SK-N-SH treated with all-trans-retinoic acid at 6 μM for 48 hours (cell line): ENCODE measurements around the gene VIT.
"Not testable (repeated sequence)": the region's sequence is repeated elsewhere in the genome, so short reads cannot be mapped to it uniquely, and the experiment has no call there.

Experiments used
- ATAC-seq: fragments of 200-7000 bp; cut with Tn5 transposase; 3 replicates; pipeline ENCODE4 v1.9.1; 2020; ENCODE audit warnings: mild to moderate bottlenecking, moderate library complexity
- ARNTL ChIP-seq: fragments of 450-650 bp; formaldehyde crosslinking; IDR thresholded peaks from 2 replicates; pipeline ENCODE4 v1.5.0; 2020; ENCODE audit warnings: low read depth, mild to moderate bottlenecking, moderate library complexity, borderline replicate concordance
- BACH2 ChIP-seq: fragments of 250-450 bp; sonication (Bioruptor Pico); IDR thresholded peaks from 2 replicates; pipeline ENCODE4 v1.9.0; 2021; ENCODE audit warnings: mild to moderate bottlenecking, borderline replicate concordance
- CSDC2 ChIP-seq: fragments of 250-450 bp; sonication (Bioruptor Pico); IDR thresholded peaks from 2 replicates; pipeline ENCODE4 v1.5.0; 2020; ENCODE audit warnings: mild to moderate bottlenecking, moderate library complexity
- ESRRG ChIP-seq: fragments of 250-450 bp; sonication (Bioruptor Pico); IDR thresholded peaks from 2 replicates; pipeline ENCODE4 v1.6.1; 2021; ENCODE audit warnings: mild to moderate bottlenecking
- ISL1 ChIP-seq: fragments of 250-450 bp; sonication (Bioruptor Pico); IDR thresholded peaks from 2 replicates; pipeline ENCODE4 v2.1.2; 2022; ENCODE audit warnings: mild to moderate bottlenecking, moderate library complexity
- OSR1 ChIP-seq: fragments of 250-450 bp; sonication (Bioruptor Pico); IDR thresholded peaks from 2 replicates; pipeline ENCODE4 v1.8.0; 2022; ENCODE audit warnings: moderate library complexity, mild to moderate bottlenecking, inconsistent platforms
- POU6F1 ChIP-seq: fragments of 250-450 bp; sonication (Bioruptor Pico); IDR thresholded peaks from 2 replicates; pipeline ENCODE4 v1.8.0; 2021; ENCODE audit warnings: low read depth, mild to moderate bottlenecking, moderate library complexity, borderline replicate concordance
- PPARA ChIP-seq: fragments of 250-450 bp; sonication (Bioruptor Pico); IDR thresholded peaks from 2 replicates; pipeline ENCODE4 v1.5.0; 2020; ENCODE audit warnings: mild to moderate bottlenecking, borderline replicate concordance
- RARB ChIP-seq: fragments of 250-450 bp; sonication (Bioruptor Pico); IDR thresholded peaks from 2 replicates; pipeline ENCODE4 v1.8.0; 2021; ENCODE audit warnings: mild to moderate bottlenecking, moderate library complexity
- TCF4 ChIP-seq: fragments of 250-450 bp; sonication (Bioruptor Pico); IDR thresholded peaks from 2 replicates; pipeline ENCODE4 v1.8.0; 2021; ENCODE audit warnings: mild to moderate bottlenecking, moderate library complexity, borderline replicate concordance
- TOX ChIP-seq: fragments of 250-450 bp; sonication (Bioruptor Pico); IDR thresholded peaks from 2 replicates; pipeline ENCODE4 v1.8.0; 2021; ENCODE audit warnings: mild to moderate bottlenecking, moderate library complexity, borderline replicate concordance
- TSHZ2 ChIP-seq: fragments of 250-450 bp; sonication (Bioruptor Pico); IDR thresholded peaks from 2 replicates; pipeline ENCODE4 v1.5.0; 2020; ENCODE audit warnings: mild to moderate bottlenecking, moderate library complexity
- ZC3H10 ChIP-seq: fragments of 250-450 bp; sonication (Bioruptor Pico); IDR thresholded peaks from 2 replicates; pipeline ENCODE4 v1.5.1; 2021; ENCODE audit warnings: mild to moderate bottlenecking, moderate library complexity
- ZFP3 ChIP-seq: fragments of 250-450 bp; sonication (Bioruptor Pico); IDR thresholded peaks from 2 replicates; pipeline ENCODE4 v1.5.0; 2020; ENCODE audit warnings: mild to moderate bottlenecking, moderate library complexity
- ZNF70 ChIP-seq: fragments of 450-650 bp; formaldehyde crosslinking; IDR thresholded peaks from 2 replicates; pipeline ENCODE4 v1.5.0; 2020; ENCODE audit warnings: mild to moderate bottlenecking, moderate library complexity
- ZNF8 ChIP-seq: fragments of 450-650 bp; formaldehyde crosslinking; IDR thresholded peaks from 2 replicates; pipeline ENCODE4 v1.5.0; 2020; ENCODE audit warnings: mild to moderate bottlenecking, moderate library complexity
- TF ChIP-seq, protein P1 (sequence below): fragments of 250-450 bp; sonication (Bioruptor Pico); IDR thresholded peaks from 2 replicates; pipeline ENCODE4 v1.5.1; 2020; ENCODE audit warnings: low read depth, mild to moderate bottlenecking, moderate library complexity
- TF ChIP-seq, protein P2 (sequence below): fragments of 250-450 bp; sonication (Bioruptor Pico); IDR thresholded peaks from 2 replicates; pipeline ENCODE4 v1.8.0; 2020; ENCODE audit warnings: mild to moderate bottlenecking, moderate library complexity, borderline replicate concordance
- TF ChIP-seq, protein P3 (sequence below): fragments of 250-450 bp; sonication (Bioruptor Pico); IDR thresholded peaks from 2 replicates; pipeline ENCODE4 v1.5.1; 2021; ENCODE audit warnings: mild to moderate bottlenecking, moderate library complexity

The VIT gene

GRCh38 chr2:36824273-36824672 is 127.8 kb downstream of the VIT start:
- ATAC-seq: no peak
- TF ChIP-seq, protein P1, sequence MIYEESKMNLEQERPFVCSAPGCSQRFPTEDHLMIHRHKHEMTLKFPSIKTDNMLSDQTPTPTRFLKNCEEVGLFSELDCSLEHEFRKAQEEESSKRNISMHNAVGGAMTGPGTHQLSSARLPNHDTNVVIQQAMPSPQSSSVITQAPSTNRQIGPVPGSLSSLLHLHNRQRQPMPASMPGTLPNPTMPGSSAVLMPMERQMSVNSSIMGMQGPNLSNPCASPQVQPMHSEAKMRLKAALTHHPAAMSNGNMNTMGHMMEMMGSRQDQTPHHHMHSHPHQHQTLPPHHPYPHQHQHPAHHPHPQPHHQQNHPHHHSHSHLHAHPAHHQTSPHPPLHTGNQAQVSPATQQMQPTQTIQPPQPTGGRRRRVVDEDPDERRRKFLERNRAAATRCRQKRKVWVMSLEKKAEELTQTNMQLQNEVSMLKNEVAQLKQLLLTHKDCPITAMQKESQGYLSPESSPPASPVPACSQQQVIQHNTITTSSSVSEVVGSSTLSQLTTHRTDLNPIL (CRISPR knock-in tag): no peak
- TF ChIP-seq ZC3H10 (CRISPR knock-in tag): no peak
- no peak for TF ChIP-seq ZNF8 (CRISPR knock-in tag)
- TF ChIP-seq BACH2 (CRISPR knock-in tag): no peak
- TF ChIP-seq, protein P2, sequence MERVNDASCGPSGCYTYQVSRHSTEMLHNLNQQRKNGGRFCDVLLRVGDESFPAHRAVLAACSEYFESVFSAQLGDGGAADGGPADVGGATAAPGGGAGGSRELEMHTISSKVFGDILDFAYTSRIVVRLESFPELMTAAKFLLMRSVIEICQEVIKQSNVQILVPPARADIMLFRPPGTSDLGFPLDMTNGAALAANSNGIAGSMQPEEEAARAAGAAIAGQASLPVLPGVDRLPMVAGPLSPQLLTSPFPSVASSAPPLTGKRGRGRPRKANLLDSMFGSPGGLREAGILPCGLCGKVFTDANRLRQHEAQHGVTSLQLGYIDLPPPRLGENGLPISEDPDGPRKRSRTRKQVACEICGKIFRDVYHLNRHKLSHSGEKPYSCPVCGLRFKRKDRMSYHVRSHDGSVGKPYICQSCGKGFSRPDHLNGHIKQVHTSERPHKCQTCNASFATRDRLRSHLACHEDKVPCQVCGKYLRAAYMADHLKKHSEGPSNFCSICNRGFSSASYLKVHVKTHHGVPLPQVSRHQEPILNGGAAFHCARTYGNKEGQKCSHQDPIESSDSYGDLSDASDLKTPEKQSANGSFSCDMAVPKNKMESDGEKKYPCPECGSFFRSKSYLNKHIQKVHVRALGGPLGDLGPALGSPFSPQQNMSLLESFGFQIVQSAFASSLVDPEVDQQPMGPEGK (CRISPR knock-in tag): no peak
- TF ChIP-seq ARNTL (CRISPR knock-in tag): no peak
- TF ChIP-seq TOX (CRISPR knock-in tag): no peak
- no peak for TF ChIP-seq ESRRG (CRISPR knock-in tag)
- no peak for TF ChIP-seq POU6F1 (CRISPR knock-in tag)
- TF ChIP-seq, protein P3, sequence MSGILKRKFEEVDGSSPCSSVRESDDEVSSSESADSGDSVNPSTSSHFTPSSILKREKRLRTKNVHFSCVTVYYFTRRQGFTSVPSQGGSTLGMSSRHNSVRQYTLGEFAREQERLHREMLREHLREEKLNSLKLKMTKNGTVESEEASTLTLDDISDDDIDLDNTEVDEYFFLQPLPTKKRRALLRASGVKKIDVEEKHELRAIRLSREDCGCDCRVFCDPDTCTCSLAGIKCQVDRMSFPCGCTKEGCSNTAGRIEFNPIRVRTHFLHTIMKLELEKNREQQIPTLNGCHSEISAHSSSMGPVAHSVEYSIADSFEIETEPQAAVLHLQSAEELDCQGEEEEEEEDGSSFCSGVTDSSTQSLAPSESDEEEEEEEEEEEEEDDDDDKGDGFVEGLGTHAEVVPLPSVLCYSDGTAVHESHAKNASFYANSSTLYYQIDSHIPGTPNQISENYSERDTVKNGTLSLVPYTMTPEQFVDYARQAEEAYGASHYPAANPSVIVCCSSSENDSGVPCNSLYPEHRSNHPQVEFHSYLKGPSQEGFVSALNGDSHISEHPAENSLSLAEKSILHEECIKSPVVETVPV (CRISPR knock-in tag): no peak
- TF ChIP-seq CSDC2 (CRISPR knock-in tag): no peak

- ATAC-seq: not testable (repeated sequence)
Observed at GRCh38 chr2:36824683-36825082, 128.2 kb downstream of the VIT start.

- ATAC-seq: no peak
- TF ChIP-seq PPARA: no peak
- TF ChIP-seq OSR1 (CRISPR knock-in tag): no peak
- no peak for TF ChIP-seq ZNF8 (CRISPR knock-in tag)
- no peak for TF ChIP-seq ISL1 (CRISPR knock-in tag)
- TF ChIP-seq, protein P1 (CRISPR knock-in tag): no peak
- TF ChIP-seq RARB: no peak
- TF ChIP-seq POU6F1 (CRISPR knock-in tag): no peak
- TF ChIP-seq ESRRG (CRISPR knock-in tag): no peak
- TF ChIP-seq ZFP3 (CRISPR knock-in tag): no peak
Observed at GRCh38 chr2:36831185-36831584, 134.7 kb downstream of the VIT start.

DNA sequence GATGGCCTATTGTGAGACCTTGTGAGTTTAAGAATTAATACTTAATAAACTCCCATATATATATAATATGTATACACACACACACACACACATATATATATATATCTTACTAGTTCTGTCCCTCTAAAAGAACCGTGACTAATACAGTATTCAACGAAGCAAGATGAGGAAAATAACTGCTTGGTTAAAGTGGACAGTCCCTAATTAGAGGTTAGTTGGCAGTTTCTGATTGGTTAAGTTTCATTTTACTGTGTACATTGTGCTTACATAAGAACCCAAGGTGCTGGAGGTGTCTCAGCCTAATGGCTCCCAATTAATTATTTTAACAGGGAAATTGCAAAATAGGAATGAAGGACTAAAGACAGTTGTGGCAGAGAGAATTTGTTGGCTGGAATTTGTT is 137.7 kb downstream of the VIT start:
- no peak for ATAC-seq
- TF ChIP-seq ARNTL (CRISPR knock-in tag) (no peak), PPARA (no peak), TSHZ2 (no peak), ZNF70 (CRISPR knock-in tag) (no peak), RARB (no peak), TCF4 (CRISPR knock-in tag) (no peak), ZFP3 (CRISPR knock-in tag) (no peak), BACH2 (CRISPR knock-in tag) (no peak), POU6F1 (CRISPR knock-in tag) (no peak), OSR1 (CRISPR knock-in tag) (no peak), ESRRG (CRISPR knock-in tag) (no peak), ZNF8 (CRISPR knock-in tag) (no peak)
- TF ChIP-seq, protein P1 (CRISPR knock-in tag): no peak
